Measurements from ENCODE around the gene AHCYL2. TPM values are rescaled to one million over a fixed set of nuclear protein-coding genes. Genes with fewer than 3 reads are reported as not detected.

The AHCYL2 gene
- total RNA-seq, 1 experiment from 2014 or later, result 17.0 TPM

DNA sequence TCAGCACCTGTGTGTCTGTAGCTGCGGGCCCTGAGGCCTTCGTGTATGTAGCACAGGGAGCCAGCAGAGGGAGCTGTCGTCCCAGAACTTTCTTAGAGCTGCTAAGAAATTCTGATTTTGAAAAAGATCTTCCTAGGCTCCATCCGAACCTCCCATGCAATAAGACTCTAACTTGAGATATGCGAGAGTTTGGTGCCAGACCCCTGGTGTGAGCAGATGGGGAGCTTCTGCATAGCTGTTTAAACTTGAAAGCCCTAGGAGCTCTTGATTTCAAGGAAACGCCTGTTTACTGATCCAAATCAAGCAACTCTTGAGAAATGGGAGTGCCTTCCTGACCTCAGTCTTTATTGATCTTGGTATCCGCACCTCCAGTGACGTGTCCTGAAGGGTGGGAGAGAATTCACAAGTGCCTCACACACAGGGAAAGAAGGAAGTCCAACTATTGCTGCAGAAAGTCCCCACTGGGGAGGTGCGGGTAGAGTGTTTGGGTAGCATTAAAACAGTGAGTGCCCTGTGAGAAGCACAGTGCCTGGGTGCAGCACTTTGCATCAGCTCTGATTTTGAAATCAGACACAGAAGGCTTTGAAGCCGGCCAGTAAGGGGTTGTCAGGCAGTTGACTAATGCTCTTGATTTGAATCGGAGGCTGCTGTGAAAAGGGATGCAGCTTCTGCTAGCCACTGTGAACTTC, 143.0 kb downstream of the AHCYL2 start:
- TF ChIP-seq ELF1 (IDR thresholded peaks at IDR 0.05; ENCODE audit: borderline replicate concordance, low read depth) (no peak), ZFX (IDR thresholded peaks at IDR 0.05) (no peak), RAD21 (IDR thresholded peaks at IDR 0.05; ENCODE audit: low read depth) (peak; percentile 91)
- TF ChIP-seq, protein P1, sequence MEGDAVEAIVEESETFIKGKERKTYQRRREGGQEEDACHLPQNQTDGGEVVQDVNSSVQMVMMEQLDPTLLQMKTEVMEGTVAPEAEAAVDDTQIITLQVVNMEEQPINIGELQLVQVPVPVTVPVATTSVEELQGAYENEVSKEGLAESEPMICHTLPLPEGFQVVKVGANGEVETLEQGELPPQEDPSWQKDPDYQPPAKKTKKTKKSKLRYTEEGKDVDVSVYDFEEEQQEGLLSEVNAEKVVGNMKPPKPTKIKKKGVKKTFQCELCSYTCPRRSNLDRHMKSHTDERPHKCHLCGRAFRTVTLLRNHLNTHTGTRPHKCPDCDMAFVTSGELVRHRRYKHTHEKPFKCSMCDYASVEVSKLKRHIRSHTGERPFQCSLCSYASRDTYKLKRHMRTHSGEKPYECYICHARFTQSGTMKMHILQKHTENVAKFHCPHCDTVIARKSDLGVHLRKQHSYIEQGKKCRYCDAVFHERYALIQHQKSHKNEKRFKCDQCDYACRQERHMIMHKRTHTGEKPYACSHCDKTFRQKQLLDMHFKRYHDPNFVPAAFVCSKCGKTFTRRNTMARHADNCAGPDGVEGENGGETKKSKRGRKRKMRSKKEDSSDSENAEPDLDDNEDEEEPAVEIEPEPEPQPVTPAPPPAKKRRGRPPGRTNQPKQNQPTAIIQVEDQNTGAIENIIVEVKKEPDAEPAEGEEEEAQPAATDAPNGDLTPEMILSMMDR (IDR thresholded peaks at IDR 0.05 in 2 of 3, conservative IDR thresholded peaks at IDR 0.05 in 1 of 3; ENCODE audit: borderline replicate concordance in 1 of 3, insufficient read depth in 1 of 3, low read depth in 2 of 3, low read length in 2 of 3), result peak; percentile 80 to 90 (median 86)
- CTCF ChIA-PET, result interaction anchor here (0.6 to 4.4 kb wide), 27 partner anchors 8 to 646 kb away, joined by 3 to 52 read pairs (median 4); no protein-coding TSS in a partner anchor
- Histone ChIP-seq H3K4me3 (replicated peaks in 1 of 2; ENCODE audit: low read depth in 1 of 2, low read length in 2 of 2) (no peak overlapping the region), H3K4me2 (ENCODE audit: low read length) (peak overlapping the region; percentile 8; the same call in 1 of the 2 replicates), H2AFZ (ENCODE audit: low read depth, low read length, poor library complexity, severe bottlenecking) (no peak overlapping the region), H3K9ac (ENCODE audit: low read length) (no peak overlapping the region), H3K27ac (ENCODE audit: low read depth, low read length) (no peak overlapping the region), H3K9me3 (ENCODE audit: control insufficient read depth in 1 of 2, insufficient read depth in 1 of 2, low read depth in 1 of 2, low read length in 2 of 2) (no peaks in the 10 kb centered on the region), H3K79me2 (ENCODE audit: insufficient read depth, low read length) (no peaks in the 10 kb centered on the region), H4K20me1 (ENCODE audit: insufficient read depth) (peaks cover 4% of the 10 kb centered on the region; the same call in 1 of the 2 replicates), H3K9me2 (ENCODE audit: insufficient read depth) (no peaks in the 10 kb centered on the region), H3K36me3 (ENCODE audit: control insufficient read depth in 1 of 2, insufficient read depth in 2 of 2, low read length in 2 of 2) (no peaks in the 10 kb centered on the region), H3K4me1 (ENCODE audit: control insufficient read depth in 1 of 2, insufficient read depth in 2 of 2, low read length in 2 of 2) (peaks cover 2 to 8% of the 10 kb centered on the region in 2 experiments; a peak in 2 of 4 replicates), H3K27me3 (ENCODE audit: insufficient read depth, low read length) (no peaks in the 10 kb centered on the region)
- RAD21 ChIA-PET (ENCODE audit: low non-redundant PET in 1 of 2, low total read pairs in 2 of 2, uncharacterized antibody in 2 of 2, unreplicated experiment in 2 of 2), result interaction anchor here (0.6 to 1.5 kb wide), 9 partner anchors 86 to 643 kb away, joined by 3 to 8 read pairs (median 3); no protein-coding TSS in a partner anchor
- POLR2A ChIA-PET, result no interaction called here
- peak; percentile 95 for ATAC-seq
- no TSS peak for BruUV-seq (replicated peaks)
- DNase-seq (ENCODE audit: low read depth, low spot score), result peak; percentile 49
- intact Hi-C loops (cut with micrococcal nuclease), result loop anchor here (1.0 to 2.0 kb wide), 2 partner anchors 104 to 277 kb away; no protein-coding TSS in a partner anchor

Data from HCT116 (cell line).